Measurements from ENCODE around the gene NFE2.
"Not testable (repeated sequence)": the region's sequence is repeated elsewhere in the genome, so short reads cannot be mapped to it uniquely, and the experiment has no call there.

The NFE2 gene

GRCh38 chr12:54284070-54284780, 16.6 kb downstream of the NFE2 start:
- not testable (repeated sequence) for DNase-seq (ENCODE audit: low read depth in 3 of 3)

GRCh38 chr12:54282949-54283593, 17.7 kb downstream of the NFE2 start:
- peak in 1 of 3 donors; percentile 27 for DNase-seq (ENCODE audit: low read depth in 3 of 3)

- DNase-seq (ENCODE audit: low read depth in 3 of 3): not testable (repeated sequence)
Observed at GRCh38 chr12:54281694-54282093, 19.1 kb downstream of the NFE2 start.

DNA sequence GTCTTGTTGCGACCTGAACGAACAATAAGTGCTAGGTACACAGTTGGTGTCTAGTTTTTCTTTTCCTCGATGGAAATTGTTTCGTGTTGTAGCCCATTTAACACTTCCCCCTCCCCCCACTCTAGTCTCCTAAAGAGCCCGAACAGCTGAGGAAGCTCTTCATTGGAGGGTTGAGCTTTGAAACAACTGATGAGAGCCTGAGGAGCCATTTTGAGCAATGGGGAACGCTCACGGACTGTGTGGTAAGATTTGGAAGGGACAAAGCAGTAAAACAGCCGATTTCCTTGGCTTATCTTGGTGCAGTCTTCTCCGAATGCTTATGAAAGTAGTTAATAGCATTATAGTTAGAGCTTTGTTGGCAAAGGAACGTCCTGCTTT, 19.6 kb downstream of the NFE2 start:
- not testable (repeated sequence) for DNase-seq (ENCODE audit: low read depth in 3 of 3)

GRCh38 chr12:54280468-54281260, 20.2 kb downstream of the NFE2 start, which contains the start of gene HNRNPA1:
Gene HNRNPA1 (plus strand): TSS chr12:54280726. CDS start chr12:54280808, 82 bp downstream.
- peak; percentile 89 to 96 (median 91) for DNase-seq (ENCODE audit: low read depth in 3 of 3)

DNA sequence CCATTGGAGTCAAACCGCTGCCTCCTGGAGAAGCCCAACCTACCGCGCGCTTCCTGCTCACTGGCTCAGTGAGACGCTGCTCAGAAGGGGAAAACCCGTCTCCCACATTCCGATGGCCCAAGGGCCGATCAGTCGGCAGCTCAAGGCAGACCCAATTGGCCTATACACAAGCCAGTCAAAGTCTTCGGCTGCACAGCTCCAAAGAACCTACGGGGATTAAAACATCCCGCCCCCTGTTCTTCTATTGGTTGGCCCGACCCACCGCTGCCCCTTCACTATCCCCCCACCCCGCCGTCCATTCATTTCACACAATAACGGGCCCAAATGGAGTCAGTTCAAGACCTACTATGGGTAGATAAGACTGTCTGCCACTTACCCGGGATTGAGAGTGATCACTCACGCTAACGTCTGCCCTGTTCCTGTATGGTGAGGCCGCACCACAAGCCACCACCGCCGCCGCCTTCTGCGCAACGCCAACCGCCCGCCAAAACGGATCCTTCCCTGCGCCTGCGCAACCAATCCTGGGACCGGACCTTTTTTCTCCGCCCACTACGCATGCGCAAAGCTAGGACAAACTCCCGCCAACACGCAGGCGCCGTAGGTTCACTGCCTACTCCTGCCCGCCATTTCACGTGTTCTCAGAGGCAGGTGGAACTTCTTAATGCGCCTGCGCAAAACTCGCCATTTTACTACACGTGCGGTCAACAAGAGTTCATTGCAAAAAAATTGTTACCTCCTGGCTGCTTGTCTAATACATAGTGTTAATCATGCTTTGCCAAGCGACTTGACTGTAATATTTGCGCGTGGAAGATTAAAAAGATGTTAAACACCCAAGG, 21.0 kb downstream of the NFE2 start, which contains the start of gene CBX5:
Gene CBX5, minus strand, starts transcription at position 491 of the 836 bp plus-strand sequence. CDS start 22,472 bp downstream, outside the sequence.
- DNase-seq (ENCODE audit: low read depth in 3 of 3): peak; percentile 98 to 99 (median 99)

DNA sequence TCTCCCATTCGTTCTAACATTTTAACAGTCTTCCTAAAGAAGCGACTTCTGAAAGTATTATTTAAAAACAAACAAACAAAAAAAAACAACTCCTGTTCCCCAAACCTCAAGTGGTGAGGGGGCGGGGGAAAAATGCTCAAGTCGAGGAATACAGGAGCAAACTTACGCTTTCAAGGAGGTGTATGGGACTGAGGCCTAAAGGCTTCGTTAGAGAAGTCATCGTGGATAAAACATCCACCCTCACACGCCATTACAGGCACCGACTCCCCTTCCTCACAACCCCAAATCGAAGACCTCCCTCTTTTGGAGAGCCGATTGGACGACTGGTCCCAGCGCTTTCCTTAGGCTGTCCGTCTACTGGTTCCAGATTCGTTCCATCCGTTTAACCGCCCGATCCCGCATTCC, 21.6 kb downstream of the NFE2 start:
- no peak for DNase-seq (ENCODE audit: low read depth in 3 of 3)

DNA sequence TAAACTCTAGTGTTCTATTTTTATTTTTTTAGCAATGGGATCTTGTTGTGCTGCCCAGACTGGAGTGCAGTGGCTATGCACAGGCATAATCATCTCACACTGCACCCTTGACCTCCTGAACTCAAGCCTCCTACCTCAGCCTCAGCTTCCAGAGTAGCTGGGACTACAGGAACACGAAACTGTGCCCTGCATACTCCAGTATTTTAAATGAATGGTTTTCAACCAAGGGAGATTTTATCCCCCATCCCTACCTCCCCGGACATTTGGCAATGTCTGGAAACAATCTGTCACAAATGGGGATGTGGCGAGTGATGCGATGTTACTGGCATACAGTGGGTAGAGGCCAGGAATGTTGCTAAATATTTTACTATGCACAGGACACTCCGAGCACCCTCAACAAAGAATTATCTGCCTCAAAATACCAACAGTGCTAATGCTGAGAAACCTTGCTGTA, 23.0 kb downstream of the NFE2 start:
- no peak for DNase-seq (ENCODE audit: low read depth in 3 of 3)

DNA sequence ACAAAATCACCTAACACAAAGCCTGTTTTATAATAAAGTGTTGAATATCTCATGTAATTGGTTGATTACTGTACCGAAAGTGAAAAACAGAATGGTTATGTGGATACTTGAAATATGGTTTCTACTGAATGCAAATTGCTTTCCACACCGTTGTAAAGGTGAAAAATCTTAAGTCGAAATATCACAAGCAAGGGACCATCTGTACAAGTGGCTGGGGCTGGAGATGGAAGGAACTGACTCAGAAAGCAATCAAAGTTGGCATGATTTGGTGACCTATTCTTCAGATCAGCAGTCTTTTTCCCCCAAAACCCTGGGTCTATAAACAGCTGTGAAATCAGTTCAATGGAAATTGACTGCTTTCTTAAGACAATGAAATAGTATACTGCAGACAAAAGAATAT, 24.4 kb downstream of the NFE2 start:
- no peak for DNase-seq (ENCODE audit: low read depth in 3 of 3)

DNA sequence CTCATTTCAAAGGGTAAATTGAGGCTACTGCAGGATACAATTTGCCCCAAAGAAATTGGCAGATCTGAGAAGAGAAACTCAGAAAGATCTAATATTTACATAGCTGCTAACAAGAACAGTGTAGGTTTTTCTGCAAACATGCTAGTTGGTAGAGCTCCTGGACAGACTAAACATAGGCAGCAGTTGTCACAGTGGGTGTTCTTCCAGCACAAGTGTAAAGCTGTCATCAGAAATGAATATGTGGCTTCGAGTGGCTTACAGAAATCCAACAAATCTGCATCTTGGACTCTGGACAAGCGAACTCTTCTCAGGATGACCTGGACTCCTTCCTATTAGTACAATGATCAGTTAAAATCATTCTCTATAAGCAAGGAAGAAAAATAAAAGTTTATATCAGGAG, 26.8 kb downstream of the NFE2 start:
- DNase-seq (ENCODE audit: low read depth in 3 of 3): no peak

DNA sequence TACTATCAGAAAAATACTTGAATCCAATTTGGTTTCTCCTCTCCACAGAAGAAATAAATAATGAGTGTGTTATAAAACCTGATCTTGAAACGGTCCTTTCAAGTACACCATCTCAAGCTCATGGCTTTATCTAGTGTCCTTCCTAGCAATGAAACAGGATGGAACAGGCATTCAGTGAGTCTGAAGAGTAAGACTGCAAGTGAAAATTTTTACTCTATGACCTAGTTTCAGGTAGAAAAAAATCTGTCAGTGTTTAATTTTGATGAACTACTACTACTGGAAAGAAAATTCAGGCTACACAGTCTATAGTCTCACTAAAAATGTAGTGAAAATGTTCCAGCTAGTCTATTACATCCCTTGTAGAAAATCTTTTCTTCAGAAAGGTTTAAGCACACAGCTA, 28.6 kb downstream of the NFE2 start:
- no peak for DNase-seq (ENCODE audit: low read depth in 3 of 3)

DNA sequence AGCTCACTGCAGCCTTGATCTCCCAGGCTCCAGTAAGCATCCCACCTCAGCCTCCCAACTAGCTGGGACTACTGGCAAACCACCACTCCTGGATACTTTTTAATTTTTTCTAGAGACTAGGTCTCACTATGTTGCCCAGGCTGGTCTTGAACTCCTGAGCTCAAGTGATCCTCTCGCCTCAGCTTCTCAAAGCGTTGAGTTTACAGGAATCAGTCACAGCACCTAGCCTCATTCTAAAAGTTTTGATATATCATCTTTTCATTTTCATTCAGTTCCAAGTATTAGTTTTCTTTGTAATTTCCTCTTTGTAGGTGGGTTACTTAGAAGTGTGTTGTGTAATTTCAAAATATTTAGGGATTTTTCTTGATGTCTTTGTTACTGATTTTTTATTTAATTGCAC, 30.5 kb downstream of the NFE2 start:
- DNase-seq (ENCODE audit: low read depth in 3 of 3): no peak

DNA sequence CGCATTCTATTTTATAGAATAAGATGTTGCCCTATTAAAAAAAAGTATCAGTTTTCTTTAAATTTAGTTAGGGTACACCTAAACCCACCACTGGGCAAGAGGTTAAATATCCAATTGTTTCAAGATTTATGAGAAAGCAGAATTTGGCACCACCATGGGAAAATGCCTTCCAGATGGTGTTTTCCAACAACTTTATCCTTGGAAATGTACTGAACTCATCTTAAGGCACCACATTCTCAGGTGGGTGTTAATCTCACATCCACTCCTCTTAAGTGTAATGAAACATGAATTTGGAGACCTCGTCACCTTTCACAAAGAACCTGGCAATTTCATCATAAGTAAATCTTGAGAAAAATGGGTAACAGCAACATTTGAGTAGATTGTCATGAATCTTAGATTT, 34.0 kb downstream of the NFE2 start:
- no peak for DNase-seq (ENCODE audit: low read depth in 3 of 3)

GRCh38 chr12:54265364-54265812, 35.4 kb downstream of the NFE2 start:
- DNase-seq (ENCODE audit: low read depth in 3 of 3): no peak

- no peak for DNase-seq (ENCODE audit: low read depth in 3 of 3)
Observed at GRCh38 chr12:54262403-54262925, 38.4 kb downstream of the NFE2 start.

GRCh38 chr12:54261815-54262402, 38.9 kb downstream of the NFE2 start:
- DNase-seq (ENCODE audit: low read depth in 3 of 3): no peak

DNA sequence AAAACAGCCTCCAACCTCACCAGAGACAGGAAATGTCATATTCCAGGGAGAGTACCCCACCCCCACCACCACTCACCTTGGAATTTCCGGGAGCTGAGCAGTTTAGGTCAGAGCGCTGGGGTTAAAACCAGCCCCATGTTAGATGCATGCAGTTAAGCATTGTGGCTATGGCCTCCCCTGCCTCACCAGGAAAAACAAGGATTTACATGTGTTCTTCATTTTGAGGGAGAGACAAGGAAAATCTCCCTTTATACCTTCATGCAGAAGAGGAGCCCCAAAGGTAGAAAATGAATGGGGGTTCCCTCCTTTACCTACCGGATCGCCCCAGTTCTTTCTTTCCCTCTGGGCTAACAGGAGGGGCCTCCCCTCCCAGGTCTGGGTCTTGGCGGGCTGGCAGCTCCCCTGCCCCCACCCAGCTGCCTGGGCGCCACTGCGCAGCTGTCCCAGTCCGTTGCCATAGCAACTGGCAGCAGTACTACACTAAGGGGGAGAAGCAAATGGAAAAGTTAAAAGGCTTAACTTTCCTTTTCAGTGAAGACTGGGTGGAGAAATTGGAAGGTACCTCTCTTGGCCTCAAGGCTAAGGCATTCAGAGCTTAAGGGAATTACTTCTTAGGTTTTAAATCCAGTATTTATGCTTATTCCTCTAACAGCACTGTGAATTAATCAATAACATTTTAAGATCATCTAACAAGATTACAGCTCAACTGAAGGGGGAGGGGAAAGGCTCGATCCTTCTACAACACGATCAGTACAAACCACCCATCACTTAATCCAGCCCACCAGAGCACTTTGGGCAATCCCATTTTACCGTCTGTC, 41.4 kb downstream of the NFE2 start:
- DNase-seq (ENCODE audit: low read depth in 3 of 3): no peak

DNA sequence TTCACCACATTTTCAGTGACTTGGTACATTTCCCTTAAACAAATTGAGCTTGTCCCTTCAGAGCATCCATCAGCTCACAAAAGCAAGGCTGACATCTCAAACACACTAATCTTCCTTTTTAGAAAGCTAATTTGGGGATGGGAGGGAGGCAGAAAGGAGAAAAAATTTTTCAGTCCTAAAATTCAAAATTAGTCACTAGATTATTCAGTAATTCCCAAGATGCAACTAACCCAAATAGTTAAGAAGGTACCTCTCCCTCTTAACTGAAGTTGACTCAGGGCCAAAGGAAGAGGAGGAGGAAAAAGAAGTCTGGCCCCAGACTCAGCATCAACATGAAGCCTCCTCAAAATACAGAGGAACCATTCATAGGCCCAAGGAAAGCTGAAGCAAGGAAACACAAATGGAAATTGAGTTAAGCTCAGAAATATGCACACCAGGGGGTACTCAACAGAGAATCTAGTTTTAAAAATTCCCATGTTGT, 42.6 kb downstream of the NFE2 start:
- no peak for DNase-seq (ENCODE audit: low read depth in 3 of 3)

GRCh38 chr12:54257332-54257731, 43.5 kb downstream of the NFE2 start:
- no peak for DNase-seq (ENCODE audit: low read depth in 3 of 3)

- DNase-seq (ENCODE audit: low read depth in 3 of 3): no peak
Observed at GRCh38 chr12:54253240-54253639, 47.6 kb downstream of the NFE2 start.
